WTC11 (cell line): ENCODE results near the gene UTP4. TPM values are rescaled to one million over a fixed set of nuclear protein-coding genes. Genes with fewer than 3 reads are reported as not detected.
"Not testable (repeated sequence)": the region's sequence is repeated elsewhere in the genome, so short reads cannot be mapped to it uniquely, and the experiment has no call there.

Source experiments
- ATAC-seq: fragments of 200-7000 bp; cut with Tn5 transposase; 2 replicates; pipeline ENCODE4 v1.10.0; 2021; ENCODE audit warnings: mild to moderate bottlenecking, moderate library complexity
- CTCF ChIA-PET: fragments of 300-600 bp; sonication (Branson Sonifier 250); formaldehyde crosslinking; loops from one replicate; lab custom pipeline; 2021; ENCODE audit warnings: antibody characterized with exemption; lab: Charles Lee
- POLR2A ChIA-PET: fragments of 350-600 bp; sonication (Branson Sonifier 250); formaldehyde crosslinking; loops from one replicate; lab custom pipeline; 2021; ENCODE audit warnings: antibody characterized with exemption; lab: Charles Lee
- DNase-seq: peaks from one replicate; pipeline ENCODE4 v3.0.0; 2021; ENCODE audit warnings: low spot score
- H3K27ac Mint-ChIP-seq: 2 replicates; pipeline ENCODE4 v1.8.0; 2021; ENCODE audit warnings: mixed read lengths
- H3K27me3 Mint-ChIP-seq: 2 replicates; pipeline ENCODE4 v1.8.0; 2021; ENCODE audit warnings: low read depth, mild to moderate bottlenecking, moderate library complexity, mixed read lengths
- H3K36me3 Mint-ChIP-seq: 2 replicates; pipeline ENCODE4 v1.8.0; 2021; ENCODE audit warnings: mixed read lengths
- H3K4me1 Mint-ChIP-seq: 2 replicates; pipeline ENCODE4 v1.8.0; 2022; ENCODE audit warnings: mixed read lengths
- H3K4me3 Mint-ChIP-seq: 2 replicates; pipeline ENCODE4 v1.8.0; 2021; ENCODE audit warnings: mild to moderate bottlenecking, moderate library complexity, mixed read lengths
- H3K9me3 Mint-ChIP-seq: 2 replicates; pipeline ENCODE4 v1.8.0; 2021; ENCODE audit warnings: mixed read lengths
- CDX4 ChIP-seq: fragments of 250-450 bp; sonication (Bioruptor Pico); IDR thresholded peaks from 2 replicates; pipeline ENCODE4 v1.9.0; 2021; ENCODE audit warnings: moderate library complexity, mild to moderate bottlenecking, inconsistent platforms, borderline replicate concordance
- ELF4 ChIP-seq: sonication (generic); formaldehyde crosslinking; IDR thresholded peaks from 2 replicates; pipeline ENCODE4 v1.8.1; 2022; ENCODE audit warnings: low read depth, mild to moderate bottlenecking, moderate library complexity, missing genetic modification reagents
- FOXK1 ChIP-seq: sonication (generic); formaldehyde crosslinking; IDR thresholded peaks from 2 replicates; pipeline ENCODE4 v1.8.0; 2022; ENCODE audit warnings: mild to moderate bottlenecking, moderate library complexity, missing genetic modification reagents
- GABPB1 ChIP-seq: sonication (generic); formaldehyde crosslinking; IDR thresholded peaks from 2 replicates; pipeline ENCODE4 v1.8.1; 2023; ENCODE audit warnings: mild to moderate bottlenecking, missing genetic modification reagents
- GTF2I ChIP-seq: fragments of 250-450 bp; sonication (Bioruptor Pico); conservative IDR thresholded peaks from 2 replicates; pipeline ENCODE4 v1.4.0; 2021; ENCODE audit warnings: mild to moderate bottlenecking
- JAZF1 ChIP-seq: fragments of 250-450 bp; sonication (Bioruptor Pico); IDR thresholded peaks from 2 replicates; pipeline ENCODE4 v1.9.0; 2021; ENCODE audit warnings: moderate library complexity, mild to moderate bottlenecking, inconsistent platforms
- MAX ChIP-seq: sonication (generic); formaldehyde crosslinking; IDR thresholded peaks from 2 replicates; pipeline ENCODE4 v1.8.0; 2022; ENCODE audit warnings: mild to moderate bottlenecking, missing genetic modification reagents
- MYBL2 ChIP-seq: sonication (generic); formaldehyde crosslinking; IDR thresholded peaks from 2 replicates; pipeline ENCODE4 v1.8.1; 2023; ENCODE audit warnings: mild to moderate bottlenecking, moderate library complexity, missing genetic modification reagents
- NFATC4 ChIP-seq: fragments of 250-450 bp; sonication (Bioruptor Pico); IDR thresholded peaks from 2 replicates; pipeline ENCODE4 v1.9.0; 2021; ENCODE audit warnings: mild to moderate bottlenecking
- NFE2L1 ChIP-seq: sonication (generic); formaldehyde crosslinking; IDR thresholded peaks from 2 replicates; pipeline ENCODE4 v1.8.1; 2023; ENCODE audit warnings: missing genetic modification reagents
- RELA ChIP-seq: sonication (generic); formaldehyde crosslinking; IDR thresholded peaks from 2 replicates; pipeline ENCODE4 v1.8.1; 2022; ENCODE audit warnings: missing genetic modification reagents, mild to moderate bottlenecking, borderline replicate concordance
- RORB ChIP-seq: fragments of 250-450 bp; sonication (Bioruptor Pico); IDR thresholded peaks from 2 replicates; pipeline ENCODE4 v1.9.0; 2021; ENCODE audit warnings: mild to moderate bottlenecking
- SMAD3 ChIP-seq: sonication (generic); formaldehyde crosslinking; IDR thresholded peaks from 2 replicates; pipeline ENCODE4 v1.8.0; 2022; ENCODE audit warnings: missing genetic modification reagents, mild to moderate bottlenecking, borderline replicate concordance
- TP53 ChIP-seq: sonication (generic); formaldehyde crosslinking; IDR thresholded peaks from 2 replicates; pipeline ENCODE4 v1.8.1; 2023; ENCODE audit warnings: mild to moderate bottlenecking, missing genetic modification reagents
- ZBTB43 ChIP-seq: sonication (generic); formaldehyde crosslinking; IDR thresholded peaks from 2 replicates; pipeline ENCODE4 v1.8.1; 2023; ENCODE audit warnings: mild to moderate bottlenecking, missing genetic modification reagents
- ZNF263 ChIP-seq: sonication (generic); formaldehyde crosslinking; IDR thresholded peaks from 2 replicates; pipeline ENCODE4 v1.8.1; 2022; ENCODE audit warnings: low read depth, mild to moderate bottlenecking, moderate library complexity, missing genetic modification reagents
- ZNF396 ChIP-seq: fragments of 250-450 bp; sonication (Bioruptor Pico); IDR thresholded peaks from 2 replicates; pipeline ENCODE4 v1.8.0; 2021; ENCODE audit warnings: mild to moderate bottlenecking, moderate library complexity, borderline replicate concordance
- ZNF416 ChIP-seq: fragments of 250-450 bp; sonication (Bioruptor Pico); IDR thresholded peaks from 2 replicates; pipeline ENCODE4 v1.9.0; 2021; ENCODE audit warnings: mild to moderate bottlenecking, inconsistent platforms
- total RNA-seq: library from RNA; stranded (reverse); gene quantifications from 3 replicates; pipeline ENCODE4 v1.2.3, GENCODE V29; 2021
- TF ChIP-seq, protein P1 (sequence below): sonication (generic); formaldehyde crosslinking; IDR thresholded peaks from 2 replicates; pipeline ENCODE4 v1.8.0; 2023; ENCODE audit warnings: missing genetic modification reagents, mild to moderate bottlenecking, borderline replicate concordance
- TF ChIP-seq, protein P2 (sequence below): fragments of 250-450 bp; sonication (Bioruptor Pico); IDR thresholded peaks from 2 replicates; pipeline ENCODE4 v1.9.0; 2021; ENCODE audit warnings: mild to moderate bottlenecking, borderline replicate concordance

UTP4 gene
- total RNA-seq, 1 experiment from 2014 or later: 85.7 TPM

- ChIA-PET CTCF (interaction anchor here (0.7 to 5.9 kb wide), 18 partner anchors 8 to 370 kb away, joined by 3 to 49 read pairs (median 4); partner anchors contain the start of genes CHTF8, HAS3 and UTP4), POLR2A (interaction anchor here (0.8 to 1.0 kb wide), 2 partner anchors 12 to 16 kb away, joined by 3 read pairs; no protein-coding TSS in a partner anchor)
- not testable (repeated sequence) for H3K4me1 Mint-ChIP-seq, ATAC-seq, DNase-seq, H3K4me3 Mint-ChIP-seq, H3K27me3 Mint-ChIP-seq, H3K9me3 Mint-ChIP-seq
- peak overlapping the region; percentile 72; the same call in 1 of the 2 replicates for H3K27ac Mint-ChIP-seq
- H3K36me3 Mint-ChIP-seq: peaks cover 33% of the 10 kb centered on the region
Measured at GRCh38 chr16:69124406-69124805, 8.0 kb upstream of the UTP4 start.

DNA sequence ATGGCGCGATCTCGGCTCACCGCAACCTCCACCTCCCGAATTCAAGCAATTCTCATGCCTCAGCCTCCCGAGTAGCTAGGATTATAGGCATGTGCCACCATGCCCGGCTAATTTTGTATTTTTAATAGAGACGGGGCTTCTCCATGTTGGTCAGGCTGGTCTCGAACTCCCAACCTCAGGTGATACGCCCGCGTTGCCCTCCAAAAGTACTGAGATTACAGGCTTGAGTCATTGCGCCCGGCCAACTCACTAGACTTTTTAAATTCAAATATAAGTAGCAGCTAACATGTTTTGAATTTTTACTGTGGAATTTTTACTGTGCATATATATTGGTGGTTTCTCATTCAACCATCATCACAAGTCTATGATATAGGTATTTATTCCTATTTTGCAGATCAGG, 7.5 kb upstream of the UTP4 start:
- H3K4me1 Mint-ChIP-seq, H3K27me3 Mint-ChIP-seq, DNase-seq, H3K4me3 Mint-ChIP-seq, ATAC-seq, H3K9me3 Mint-ChIP-seq: not testable (repeated sequence)
- peak overlapping the region; percentile 72; the same call in 1 of the 2 replicates for H3K27ac Mint-ChIP-seq
- ChIA-PET POLR2A (interaction anchor here (0.6 to 0.8 kb wide), 2 partner anchors 13 to 157 kb away, joined by 3 to 7 read pairs; no protein-coding TSS in a partner anchor), CTCF (interaction anchor here (0.6 to 5.9 kb wide), 12 partner anchors 13 to 278 kb away, joined by 3 to 49 read pairs (median 4); partner anchors contain the start of gene HAS3)
- peaks cover 35% of the 10 kb centered on the region for H3K36me3 Mint-ChIP-seq

- no peaks in the 10 kb centered on the region for H3K27me3 Mint-ChIP-seq
- ChIA-PET CTCF (interaction anchor here (1.4 to 5.9 kb wide), 3 partner anchors 14 to 279 kb away, joined by 3 to 49 read pairs (median 5); no protein-coding TSS in a partner anchor), POLR2A (no interaction called here)
- H3K4me3 Mint-ChIP-seq: no peak overlapping the region
- TF ChIP-seq, protein P1, sequence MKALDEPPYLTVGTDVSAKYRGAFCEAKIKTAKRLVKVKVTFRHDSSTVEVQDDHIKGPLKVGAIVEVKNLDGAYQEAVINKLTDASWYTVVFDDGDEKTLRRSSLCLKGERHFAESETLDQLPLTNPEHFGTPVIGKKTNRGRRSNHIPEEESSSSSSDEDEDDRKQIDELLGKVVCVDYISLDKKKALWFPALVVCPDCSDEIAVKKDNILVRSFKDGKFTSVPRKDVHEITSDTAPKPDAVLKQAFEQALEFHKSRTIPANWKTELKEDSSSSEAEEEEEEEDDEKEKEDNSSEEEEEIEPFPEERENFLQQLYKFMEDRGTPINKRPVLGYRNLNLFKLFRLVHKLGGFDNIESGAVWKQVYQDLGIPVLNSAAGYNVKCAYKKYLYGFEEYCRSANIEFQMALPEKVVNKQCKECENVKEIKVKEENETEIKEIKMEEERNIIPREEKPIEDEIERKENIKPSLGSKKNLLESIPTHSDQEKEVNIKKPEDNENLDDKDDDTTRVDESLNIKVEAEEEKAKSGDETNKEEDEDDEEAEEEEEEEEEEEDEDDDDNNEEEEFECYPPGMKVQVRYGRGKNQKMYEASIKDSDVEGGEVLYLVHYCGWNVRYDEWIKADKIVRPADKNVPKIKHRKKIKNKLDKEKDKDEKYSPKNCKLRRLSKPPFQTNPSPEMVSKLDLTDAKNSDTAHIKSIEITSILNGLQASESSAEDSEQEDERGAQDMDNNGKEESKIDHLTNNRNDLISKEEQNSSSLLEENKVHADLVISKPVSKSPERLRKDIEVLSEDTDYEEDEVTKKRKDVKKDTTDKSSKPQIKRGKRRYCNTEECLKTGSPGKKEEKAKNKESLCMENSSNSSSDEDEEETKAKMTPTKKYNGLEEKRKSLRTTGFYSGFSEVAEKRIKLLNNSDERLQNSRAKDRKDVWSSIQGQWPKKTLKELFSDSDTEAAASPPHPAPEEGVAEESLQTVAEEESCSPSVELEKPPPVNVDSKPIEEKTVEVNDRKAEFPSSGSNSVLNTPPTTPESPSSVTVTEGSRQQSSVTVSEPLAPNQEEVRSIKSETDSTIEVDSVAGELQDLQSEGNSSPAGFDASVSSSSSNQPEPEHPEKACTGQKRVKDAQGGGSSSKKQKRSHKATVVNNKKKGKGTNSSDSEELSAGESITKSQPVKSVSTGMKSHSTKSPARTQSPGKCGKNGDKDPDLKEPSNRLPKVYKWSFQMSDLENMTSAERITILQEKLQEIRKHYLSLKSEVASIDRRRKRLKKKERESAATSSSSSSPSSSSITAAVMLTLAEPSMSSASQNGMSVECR (CRISPR knock-in tag): no peak
- TF ChIP-seq JAZF1 (no peak), TP53 (no peak), ELF4 (CRISPR knock-in tag) (no peak), ZNF396 (CRISPR knock-in tag) (no peak), MAX (CRISPR knock-in tag) (no peak), ZBTB43 (CRISPR knock-in tag) (no peak), SMAD3 (no peak), RORB (CRISPR knock-in tag) (no peak), CDX4 (CRISPR knock-in tag) (no peak), GTF2I (CRISPR knock-in tag) (no peak), ZNF263 (CRISPR knock-in tag) (no peak), ZNF416 (CRISPR knock-in tag) (no peak), NFE2L1 (CRISPR knock-in tag) (no peak), GABPB1 (no peak), RELA (no peak), MYBL2 (CRISPR knock-in tag) (no peak), NFATC4 (CRISPR knock-in tag) (no peak), FOXK1 (CRISPR knock-in tag) (no peak)
- TF ChIP-seq, protein P2, sequence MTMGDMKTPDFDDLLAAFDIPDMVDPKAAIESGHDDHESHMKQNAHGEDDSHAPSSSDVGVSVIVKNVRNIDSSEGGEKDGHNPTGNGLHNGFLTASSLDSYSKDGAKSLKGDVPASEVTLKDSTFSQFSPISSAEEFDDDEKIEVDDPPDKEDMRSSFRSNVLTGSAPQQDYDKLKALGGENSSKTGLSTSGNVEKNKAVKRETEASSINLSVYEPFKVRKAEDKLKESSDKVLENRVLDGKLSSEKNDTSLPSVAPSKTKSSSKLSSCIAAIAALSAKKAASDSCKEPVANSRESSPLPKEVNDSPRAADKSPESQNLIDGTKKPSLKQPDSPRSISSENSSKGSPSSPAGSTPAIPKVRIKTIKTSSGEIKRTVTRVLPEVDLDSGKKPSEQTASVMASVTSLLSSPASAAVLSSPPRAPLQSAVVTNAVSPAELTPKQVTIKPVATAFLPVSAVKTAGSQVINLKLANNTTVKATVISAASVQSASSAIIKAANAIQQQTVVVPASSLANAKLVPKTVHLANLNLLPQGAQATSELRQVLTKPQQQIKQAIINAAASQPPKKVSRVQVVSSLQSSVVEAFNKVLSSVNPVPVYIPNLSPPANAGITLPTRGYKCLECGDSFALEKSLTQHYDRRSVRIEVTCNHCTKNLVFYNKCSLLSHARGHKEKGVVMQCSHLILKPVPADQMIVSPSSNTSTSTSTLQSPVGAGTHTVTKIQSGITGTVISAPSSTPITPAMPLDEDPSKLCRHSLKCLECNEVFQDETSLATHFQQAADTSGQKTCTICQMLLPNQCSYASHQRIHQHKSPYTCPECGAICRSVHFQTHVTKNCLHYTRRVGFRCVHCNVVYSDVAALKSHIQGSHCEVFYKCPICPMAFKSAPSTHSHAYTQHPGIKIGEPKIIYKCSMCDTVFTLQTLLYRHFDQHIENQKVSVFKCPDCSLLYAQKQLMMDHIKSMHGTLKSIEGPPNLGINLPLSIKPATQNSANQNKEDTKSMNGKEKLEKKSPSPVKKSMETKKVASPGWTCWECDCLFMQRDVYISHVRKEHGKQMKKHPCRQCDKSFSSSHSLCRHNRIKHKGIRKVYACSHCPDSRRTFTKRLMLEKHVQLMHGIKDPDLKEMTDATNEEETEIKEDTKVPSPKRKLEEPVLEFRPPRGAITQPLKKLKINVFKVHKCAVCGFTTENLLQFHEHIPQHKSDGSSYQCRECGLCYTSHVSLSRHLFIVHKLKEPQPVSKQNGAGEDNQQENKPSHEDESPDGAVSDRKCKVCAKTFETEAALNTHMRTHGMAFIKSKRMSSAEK (CRISPR knock-in tag): no peak
- no peak for ATAC-seq
- no peak overlapping the region for H3K27ac Mint-ChIP-seq
- no peak for DNase-seq
- H3K4me1 Mint-ChIP-seq: peaks cover 18% of the 10 kb centered on the region
- peaks cover 22% of the 10 kb centered on the region for H3K36me3 Mint-ChIP-seq
- no peaks in the 10 kb centered on the region for H3K9me3 Mint-ChIP-seq
Measured at GRCh38 chr16:69126221-69126620, 6.2 kb upstream of the UTP4 start.

- ATAC-seq, H3K9me3 Mint-ChIP-seq, H3K27me3 Mint-ChIP-seq, H3K27ac Mint-ChIP-seq, POLR2A ChIA-PET, DNase-seq, H3K4me3 Mint-ChIP-seq: not testable (repeated sequence)
- CTCF ChIA-PET: interaction anchor here (0.6 to 1.5 kb wide), 4 partner anchors 11 to 279 kb away, joined by 3 to 6 read pairs (median 4); partner anchors contain the start of gene PDF
- Mint-ChIP-seq H3K4me1 (peaks cover 19% of the 10 kb centered on the region), H3K36me3 (peaks cover 19% of the 10 kb centered on the region)
Measured at GRCh38 chr16:69126801-69127200, 5.6 kb upstream of the UTP4 start.
